Measurements from ENCODE around the gene ALDH1B1.
"Not testable (repeated sequence)": the region's sequence is repeated elsewhere in the genome, so short reads cannot be mapped to it uniquely, and the experiment has no call there.

Gene ALDH1B1

GRCh38 chr9:38361473-38361850 lies 31.0 kb upstream of the ALDH1B1 start:
- no peak for DNase-seq (ENCODE audit: low spot score)

GRCh38 chr9:38362852-38363588 lies 29.5 kb upstream of the ALDH1B1 start:
- peak; percentile 5 for DNase-seq (ENCODE audit: low spot score)

- DNase-seq (ENCODE audit: low spot score) = no peak
Measured at GRCh38 chr9:38363589-38363925, 28.9 kb upstream of the ALDH1B1 start.

- no peak for DNase-seq (ENCODE audit: low spot score)
Measured at GRCh38 chr9:38367898-38368297, 24.6 kb upstream of the ALDH1B1 start.

- DNase-seq (ENCODE audit: low spot score) = no peak
Measured at GRCh38 chr9:38368731-38369130, 23.8 kb upstream of the ALDH1B1 start.

- DNase-seq (ENCODE audit: low spot score) = no peak
Measured at GRCh38 chr9:38370176-38370575, 22.3 kb upstream of the ALDH1B1 start.

- peak; percentile 22 for DNase-seq (ENCODE audit: low spot score)
Measured at GRCh38 chr9:38371495-38371894, 21.0 kb upstream of the ALDH1B1 start.

- DNase-seq (ENCODE audit: low spot score) = no peak
Measured at GRCh38 chr9:38372762-38373619, 19.5 kb upstream of the ALDH1B1 start.

- DNase-seq (ENCODE audit: low spot score) = no peak
Measured at GRCh38 chr9:38373679-38374078, 18.8 kb upstream of the ALDH1B1 start.

GRCh38 chr9:38374847-38375571 lies 17.5 kb upstream of the ALDH1B1 start:
- no peak for DNase-seq (ENCODE audit: low spot score)

- DNase-seq (ENCODE audit: low spot score) = no peak
Measured at GRCh38 chr9:38375572-38375963, 16.9 kb upstream of the ALDH1B1 start.

- no peak for DNase-seq (ENCODE audit: low spot score)
Measured at GRCh38 chr9:38376021-38376670, 16.4 kb upstream of the ALDH1B1 start.

- DNase-seq (ENCODE audit: low spot score) = not testable (repeated sequence)
Measured at GRCh38 chr9:38377336-38378083, 15.0 kb upstream of the ALDH1B1 start.

- no peak for DNase-seq (ENCODE audit: low spot score)
Measured at GRCh38 chr9:38380230-38380871, 12.2 kb upstream of the ALDH1B1 start.

- no peak for DNase-seq (ENCODE audit: low spot score)
Measured at GRCh38 chr9:38380872-38381534, 11.5 kb upstream of the ALDH1B1 start.

GRCh38 chr9:38382141-38382540 lies 10.4 kb upstream of the ALDH1B1 start:
- no peak for DNase-seq (ENCODE audit: low spot score)

- no peak for DNase-seq (ENCODE audit: low spot score)
Measured at GRCh38 chr9:38384990-38385848, 7.3 kb upstream of the ALDH1B1 start.

GRCh38 chr9:38385896-38386295 lies 6.6 kb upstream of the ALDH1B1 start:
- no peak for DNase-seq (ENCODE audit: low spot score)

GRCh38 chr9:38386319-38386895 lies 6.1 kb upstream of the ALDH1B1 start:
- no peak for DNase-seq (ENCODE audit: low spot score)

Data from CD4-positive, alpha-beta T cell treated with Interleukin-2 at 100 ng/mL for 4 hours (primary cell).